ENCODE measurements around the gene MRFAP1L1.

MRFAP1L1 gene

DNA sequence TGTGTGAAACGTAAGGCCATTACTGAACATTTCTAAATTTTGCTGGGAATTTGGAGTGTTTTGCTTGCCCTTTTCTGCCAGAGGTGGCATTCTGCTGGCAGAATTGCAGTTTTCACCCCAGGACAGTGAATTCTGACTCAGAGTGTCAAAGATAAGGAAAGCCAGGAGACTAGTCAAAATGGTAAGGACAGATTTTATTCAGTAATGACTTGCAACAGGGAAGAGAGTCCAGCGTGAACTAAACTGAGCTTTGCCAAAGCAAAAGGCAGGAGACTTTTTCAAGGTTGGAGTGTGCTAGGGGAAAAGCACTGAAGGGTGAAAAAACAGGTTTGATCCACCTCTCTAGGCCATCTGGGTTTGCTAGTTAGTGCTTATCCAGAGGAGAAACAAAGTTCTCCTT lies 49.8 kb downstream of the MRFAP1L1 start:
- no peak overlapping the region for H3K9ac ChIP-seq (ENCODE audit: low read depth, low read length)
- H3K4me1 ChIP-seq (ENCODE audit: insufficient read depth, low read length): 0 out of 2 replicates have a peak, but pooled peaks cover 6% of the 10 kb centered on the region
- no peaks in the 10 kb centered on the region for H3K9me3 ChIP-seq (ENCODE audit: control insufficient read depth, insufficient read depth, low read length)
- H3K36me3 ChIP-seq (ENCODE audit: insufficient read depth, low read length): no peaks in the 10 kb centered on the region; the same call in 1 of the 2 replicates

GRCh38 chr4:6658597-6659075 lies 51.0 kb downstream of the MRFAP1L1 start:
- H3K36me3 ChIP-seq (ENCODE audit: insufficient read depth, low read length): no peaks in the 10 kb centered on the region; the same call in 1 of the 2 replicates
- peak overlapping the region; percentile 44; the same call in 1 of the 2 replicates for H3K9ac ChIP-seq (ENCODE audit: low read depth, low read length)
- H3K4me1 ChIP-seq (ENCODE audit: insufficient read depth, low read length): 0 out of 2 replicates have a peak, but pooled peaks cover 6% of the 10 kb centered on the region
- no peaks in the 10 kb centered on the region for H3K9me3 ChIP-seq (ENCODE audit: control insufficient read depth, insufficient read depth, low read length)

DNA sequence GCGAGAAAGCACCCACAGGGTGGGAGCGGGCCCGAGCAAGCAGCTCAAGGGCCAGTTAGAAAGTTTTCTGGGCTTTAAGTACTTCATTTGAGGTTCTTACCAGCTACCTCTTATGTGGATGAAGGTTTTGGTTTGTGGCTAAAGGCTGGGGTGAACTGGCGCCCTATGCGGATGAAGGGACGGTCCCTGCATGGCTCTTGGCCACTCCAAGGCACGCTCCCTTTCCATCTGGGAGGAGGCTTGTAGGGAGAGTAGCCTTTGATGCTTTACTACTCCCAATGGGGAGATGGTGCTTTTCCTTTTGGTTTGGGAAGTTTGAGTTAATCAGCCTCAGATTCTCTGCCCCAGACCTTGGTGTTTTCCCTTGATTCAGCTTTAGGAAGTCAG lies 51.5 kb downstream of the MRFAP1L1 start:
- H3K9ac ChIP-seq (ENCODE audit: low read depth, low read length): peak overlapping the region; percentile 44; the same call in 1 of the 2 replicates
- 0 out of 2 replicates have a peak, but pooled peaks cover 6% of the 10 kb centered on the region for H3K4me1 ChIP-seq (ENCODE audit: insufficient read depth, low read length)
- H3K36me3 ChIP-seq (ENCODE audit: insufficient read depth, low read length): no peaks in the 10 kb centered on the region; the same call in 1 of the 2 replicates
- no peaks in the 10 kb centered on the region for H3K9me3 ChIP-seq (ENCODE audit: control insufficient read depth, insufficient read depth, low read length)

Data from ES-I3 (cell line).